H7 (cell line): Measurements from ENCODE around the gene PARP4. TPM values are rescaled to one million over a fixed set of nuclear protein-coding genes. Genes with fewer than 3 reads are reported as not detected.
"Not testable (repeated sequence)": the region's sequence is repeated elsewhere in the genome, so short reads cannot be mapped to it uniquely, and the experiment has no call there.

Experiments used
- DNase-seq: peaks from one replicate; pipeline ENCODE4 v3.0.0; 2012
- H3K27me3 ChIP-seq: 2 replicates; pipeline ENCODE4 v1.6.0; 2011; ENCODE audit warnings: mild to moderate bottlenecking, low read length; ENCODE audit not compliant: control insufficient read depth, insufficient read depth
- H3K36me3 ChIP-seq: replicated peaks from 2 replicates; pipeline ENCODE4 v1.5.1; 2011; ENCODE audit warnings: low read length; ENCODE audit not compliant: control insufficient read depth, insufficient read depth
- H3K4me3 ChIP-seq: 2 replicates; pipeline ENCODE4 v1.5.1; 2011; ENCODE audit warnings: low read depth, mild to moderate bottlenecking, control low read depth, low read length, moderate library complexity; ENCODE audit not compliant: insufficient read depth
- total RNA-seq: library from RNA; depleted of rRNA; stranded (reverse); fragments of >200 nt; shearing (Covaris generic); gene quantifications from 2 replicates; pipeline ENCODE4 v1.2.3, GENCODE V29; 2014

PARP4 gene
- total RNA-seq, 1 experiment from 2014 or later: 29.2 TPM

GRCh38 chr13:24493356-24493755 is 19.2 kb downstream of the PARP4 start:
- no peaks in the 10 kb centered on the region for H3K27me3 ChIP-seq
- no peak for DNase-seq
- H3K4me3 ChIP-seq: no peak overlapping the region
- H3K36me3 ChIP-seq: peaks cover 6% of the 10 kb centered on the region

GRCh38 chr13:24491845-24492244 is 20.7 kb downstream of the PARP4 start:
- DNase-seq: no peak
- Histone ChIP-seq H3K27me3 (no peaks in the 10 kb centered on the region), H3K4me3 (no peak overlapping the region), H3K36me3 (peaks cover 4% of the 10 kb centered on the region)

GRCh38 chr13:24489721-24490120 is 22.9 kb downstream of the PARP4 start:
- H3K36me3 ChIP-seq: peaks cover 4% of the 10 kb centered on the region
- no peak for DNase-seq
- no peaks in the 10 kb centered on the region for H3K27me3 ChIP-seq

DNA sequence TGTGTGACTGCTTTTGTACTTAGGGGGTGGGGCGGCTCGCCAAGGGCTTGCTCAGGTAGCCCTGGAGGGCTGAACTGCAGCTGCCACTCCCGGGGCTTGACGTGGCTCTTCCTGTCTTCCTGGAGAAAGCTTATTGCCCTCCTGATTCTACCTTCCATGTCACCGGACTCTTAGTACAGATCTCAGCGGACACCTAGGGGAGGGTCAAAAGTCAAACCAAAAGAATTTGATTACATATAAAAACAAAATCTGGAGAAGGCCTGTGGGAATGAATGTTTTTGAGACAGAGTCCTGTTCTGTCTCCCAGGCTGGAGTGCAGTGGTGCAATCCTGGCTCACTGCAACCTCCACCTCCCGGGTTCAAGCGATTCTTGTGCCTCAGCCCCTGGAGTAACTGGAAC is 24.5 kb downstream of the PARP4 start:
- H3K36me3 ChIP-seq, DNase-seq, H3K4me3 ChIP-seq, H3K27me3 ChIP-seq: not testable (repeated sequence)

More at GRCh38 chr13:24489721-24490120, 22.9 kb downstream of the PARP4 start:
- H3K4me3 ChIP-seq: no peak overlapping the region

- DNase-seq, H3K27me3 ChIP-seq, H3K4me3 ChIP-seq, H3K36me3 ChIP-seq: not testable (repeated sequence)
Measured at GRCh38 chr13:24486017-24486657, 26.4 kb downstream of the PARP4 start.

DNA sequence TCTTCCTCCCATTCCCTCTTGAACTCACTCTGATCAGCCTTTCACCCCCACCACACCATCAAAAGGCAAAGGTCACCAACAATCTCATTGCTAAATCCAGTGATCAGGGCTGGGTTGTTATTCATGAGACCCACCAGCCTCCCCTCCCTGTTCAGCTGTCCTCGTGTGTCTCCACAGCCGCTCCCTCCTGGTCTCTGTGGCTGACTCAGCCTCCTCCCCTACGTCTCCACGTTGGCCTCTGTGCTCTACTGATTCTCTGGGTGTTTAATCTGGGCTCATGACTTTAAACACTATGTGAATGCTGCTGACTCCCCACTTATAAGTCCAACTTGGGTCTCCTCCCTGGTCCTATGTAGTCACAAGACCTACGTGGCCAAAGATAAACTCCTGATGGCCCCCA is 38.9 kb downstream of the PARP4 start:
- H3K36me3 ChIP-seq: peaks cover 6% of the 10 kb centered on the region
- DNase-seq: no peak
- H3K27me3 ChIP-seq: no peaks in the 10 kb centered on the region
- H3K4me3 ChIP-seq: no peak overlapping the region

- H3K36me3 ChIP-seq, H3K4me3 ChIP-seq, DNase-seq, H3K27me3 ChIP-seq: not testable (repeated sequence)
Measured at GRCh38 chr13:24472129-24472528, 40.4 kb downstream of the PARP4 start.

DNA sequence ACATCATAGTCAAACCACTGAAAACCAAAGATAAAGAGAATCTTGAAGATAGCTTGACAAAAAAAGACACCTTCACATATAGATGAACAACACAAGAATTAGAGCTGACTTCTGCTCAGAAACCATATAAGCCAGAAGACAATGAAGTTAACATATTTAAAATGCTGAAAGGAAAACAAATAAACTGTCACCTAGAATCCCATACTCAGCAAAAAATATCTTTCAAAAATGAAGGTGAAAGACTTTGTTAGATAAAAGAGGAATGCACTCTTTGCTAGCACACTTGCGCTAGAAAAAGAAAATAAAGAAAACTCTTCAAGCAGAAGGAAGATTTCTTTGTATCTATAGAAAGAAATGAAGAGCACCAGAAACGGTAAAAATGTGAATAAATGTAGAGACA is 49.5 kb downstream of the PARP4 start:
- H3K27me3 ChIP-seq: no peaks in the 10 kb centered on the region

GRCh38 chr13:24460256-24460655 is 52.3 kb downstream of the PARP4 start:
- no peaks in the 10 kb centered on the region; the same call in 1 of the 2 replicates for H3K36me3 ChIP-seq
- no peak overlapping the region for H3K4me3 ChIP-seq
- H3K27me3 ChIP-seq: no peaks in the 10 kb centered on the region
- no peak for DNase-seq

More for the DNA sequence above, 49.5 kb downstream of the PARP4 start:
- H3K4me3 ChIP-seq: no peak overlapping the region
- H3K36me3 ChIP-seq: no peaks in the 10 kb centered on the region
- DNase-seq: no peak

DNA sequence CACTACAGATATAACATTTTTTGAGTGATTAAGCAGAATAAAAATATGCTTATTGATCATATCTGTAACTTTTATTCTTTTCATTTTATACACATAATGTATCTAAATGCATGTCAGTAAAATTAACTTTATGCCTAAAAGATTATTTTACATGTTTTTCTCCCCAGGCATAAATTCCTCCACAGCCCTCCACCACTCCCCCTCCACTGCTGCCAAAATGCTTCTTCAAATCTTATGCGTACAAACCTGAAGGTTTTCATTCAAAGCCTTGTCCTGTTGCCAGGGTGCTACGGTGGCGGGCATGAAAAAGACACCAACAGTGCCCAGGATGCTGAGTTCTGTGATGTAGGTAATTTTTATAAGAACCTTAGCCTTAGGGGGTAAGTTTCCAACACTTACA is 52.9 kb downstream of the PARP4 start:
- DNase-seq: no peak
- no peaks in the 10 kb centered on the region for H3K27me3 ChIP-seq
- no peak overlapping the region for H3K4me3 ChIP-seq
- peaks cover 3% of the 10 kb centered on the region for H3K36me3 ChIP-seq

- Histone ChIP-seq H3K36me3 (peaks cover 4% of the 10 kb centered on the region), H3K4me3 (no peak overlapping the region), H3K27me3 (no peaks in the 10 kb centered on the region)
- DNase-seq: no peak
Measured at GRCh38 chr13:24459234-24459633, 53.3 kb downstream of the PARP4 start.

GRCh38 chr13:24458736-24459135 is 53.8 kb downstream of the PARP4 start:
- Histone ChIP-seq H3K27me3 (no peaks in the 10 kb centered on the region), H3K4me3 (no peak overlapping the region), H3K36me3 (peaks cover 4% of the 10 kb centered on the region)
- DNase-seq: no peak

- Histone ChIP-seq H3K27me3 (no peaks in the 10 kb centered on the region), H3K36me3 (peaks cover 4% of the 10 kb centered on the region), H3K4me3 (no peak overlapping the region)
- DNase-seq: no peak
Measured at GRCh38 chr13:24456396-24456795, 56.2 kb downstream of the PARP4 start.

DNA sequence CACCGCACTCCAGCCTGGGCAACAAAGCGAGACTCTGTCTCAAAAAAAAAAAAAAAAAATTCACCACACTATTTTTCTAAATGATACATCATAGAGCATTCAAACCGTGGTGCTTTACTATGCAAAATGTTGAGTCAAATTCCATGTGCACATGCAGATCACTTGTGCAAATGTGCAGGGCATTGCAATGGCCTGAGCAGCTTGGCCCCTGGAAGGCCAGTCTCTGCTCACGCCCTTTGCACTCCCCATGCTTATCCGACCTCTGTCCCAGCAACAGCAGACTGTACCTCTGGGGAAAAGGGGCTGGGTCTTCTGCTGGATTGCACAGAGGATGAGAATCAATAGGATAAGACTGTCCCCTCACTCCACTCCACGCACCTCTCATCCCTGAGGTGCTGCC is 58.5 kb downstream of the PARP4 start:
- Histone ChIP-seq H3K27me3 (no peaks in the 10 kb centered on the region), H3K4me3 (no peak overlapping the region), H3K36me3 (peaks cover 4% of the 10 kb centered on the region)
- no peak for DNase-seq

- H3K4me3 ChIP-seq: no peak overlapping the region
- H3K27me3 ChIP-seq: no peaks in the 10 kb centered on the region
- DNase-seq: no peak
- H3K36me3 ChIP-seq: peaks cover 4% of the 10 kb centered on the region
Measured at GRCh38 chr13:24452044-24452443, 60.5 kb downstream of the PARP4 start.

DNA sequence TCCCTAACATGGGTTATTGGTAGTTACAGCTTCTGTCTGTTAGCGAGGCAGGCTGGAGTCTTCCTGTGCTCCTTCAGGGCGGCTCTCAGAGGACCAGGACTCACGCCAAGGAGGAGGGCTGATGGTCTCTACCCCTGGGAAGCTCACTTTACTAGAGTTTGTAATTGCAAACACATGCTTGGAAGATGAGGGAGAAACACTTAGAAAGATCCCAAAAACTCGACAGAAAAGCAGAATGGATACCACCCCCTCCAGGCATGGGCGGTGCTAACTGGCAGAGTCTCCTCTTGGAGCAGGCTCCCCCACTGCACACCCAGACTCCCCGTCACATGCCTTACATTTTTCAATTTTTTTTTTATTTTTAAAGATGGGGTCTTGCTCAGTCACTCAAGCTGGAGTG is 62.0 kb downstream of the PARP4 start:
- Histone ChIP-seq H3K4me3 (no peak overlapping the region), H3K36me3 (peaks cover 4% of the 10 kb centered on the region), H3K27me3 (no peaks in the 10 kb centered on the region)
- DNase-seq: no peak
